OCI-LY1 (cell line): Measurements from ENCODE around the gene SORL1-AS1.
"Not testable (repeated sequence)": the region's sequence is repeated elsewhere in the genome, so short reads cannot be mapped to it uniquely, and the experiment has no call there.

Experiments
- CTCF ChIP-seq: fragments of 200-600 bp; sonication (generic), shearing (Covaris generic); IDR thresholded peaks from 2 replicates; pipeline ENCODE4 v1.5.1; 2017; ENCODE audit warnings: mild to moderate bottlenecking, antibody characterized with exemption, low read length, moderate library complexity, mixed read lengths
- EZH2 ChIP-seq: fragments of 200-600 bp; sonication (generic), shearing (Covaris generic); IDR thresholded peaks from 2 replicates; pipeline ENCODE4 v1.8.0; 2017; ENCODE audit warnings: borderline replicate concordance, mixed run types, mild to moderate bottlenecking, antibody characterized with exemption, low read length, moderate library complexity, mixed read lengths

- not testable (repeated sequence) for TF ChIP-seq CTCF, EZH2
Observed at GRCh38 chr11:121411330-121411729, 41.4 kb downstream of the SORL1-AS1 start.
